A673 (cell line): Measurements from ENCODE around the gene SELENOF. TPM values are rescaled to one million over a fixed set of nuclear protein-coding genes. Genes with fewer than 3 reads are reported as not detected.
A peak's percentile ranks its signal among the peaks of the same experiment; 100 is the strongest.
"Not testable (repeated sequence)": the region's sequence is repeated elsewhere in the genome, so short reads cannot be mapped to it uniquely, and the experiment has no call there.

Source experiments
- BruUV-seq: library from RNA; stranded (reverse); fragments of 400-500 nt; replicated peaks from 2 replicates; lab custom pipeline; 2021; lab: Mats Ljungman, UMichigan
- CTCF ChIA-PET: fragments of 300-600 bp; sonication (Branson Sonifier 250); formaldehyde crosslinking; loops from one replicate; lab custom pipeline; 2022; ENCODE audit warnings: antibody characterized with exemption; lab: Charles Lee
- POLR2A ChIA-PET: fragments of 300-600 bp; sonication (Branson Sonifier 250); formaldehyde crosslinking; loops from one replicate; lab custom pipeline; 2022; ENCODE audit warnings: antibody characterized with exemption; ENCODE audit not compliant: low non-redundant PET; lab: Charles Lee
- DNase-seq: peaks from one replicate; pipeline ENCODE4 v3.0.0-alpha.2; 2015; ENCODE audit warnings: low spot score
- H3K27ac ChIP-seq: fragments of 200-600 bp; sonication (generic); 2 replicates; pipeline ENCODE4 v1.5.1; 2016; ENCODE audit warnings: mixed run types, low read depth, mild to moderate bottlenecking, mixed read lengths, antibody characterized with exemption, low read length; ENCODE audit not compliant: poor library complexity, severe bottlenecking
- H3K27me3 ChIP-seq: fragments of 200-600 bp; sonication (generic); replicated peaks from 2 replicates; pipeline ENCODE4 v1.6.1; 2017; ENCODE audit warnings: mixed run types, low read depth, mild to moderate bottlenecking, mixed read lengths, antibody characterized with exemption, low read length; ENCODE audit not compliant: insufficient read depth, poor library complexity
- H3K36me3 ChIP-seq: fragments of 200-600 bp; sonication (generic); 2 replicates; pipeline ENCODE4 v1.6.1; 2016; ENCODE audit warnings: mixed run types, mild to moderate bottlenecking, mixed read lengths, antibody characterized with exemption, low read length; ENCODE audit not compliant: insufficient read depth, poor library complexity, severe bottlenecking
- H3K4me1 ChIP-seq: fragments of 200-600 bp; sonication (generic); 2 replicates; pipeline ENCODE4 v1.6.1; 2017; ENCODE audit warnings: mixed run types, mild to moderate bottlenecking, mixed read lengths, antibody characterized with exemption, low read length; ENCODE audit not compliant: insufficient read depth, poor library complexity, severe bottlenecking
- H3K4me3 ChIP-seq: fragments of 200-600 bp; sonication (generic); 2 replicates; pipeline ENCODE4 v1.5.1; 2016; ENCODE audit warnings: low read depth, mixed run types, mild to moderate bottlenecking, mixed read lengths, low read length; ENCODE audit not compliant: poor library complexity, severe bottlenecking
- H3K9me3 ChIP-seq: fragments of 200-600 bp; sonication (generic); 2 replicates; pipeline ENCODE4 v1.6.1; 2016; ENCODE audit warnings: mixed run types, low read depth, mild to moderate bottlenecking, mixed read lengths, antibody characterized with exemption, low read length; ENCODE audit not compliant: poor library complexity, severe bottlenecking
- EZH2 ChIP-seq: fragments of 200-600 bp; sonication (generic); IDR thresholded peaks from 2 replicates; pipeline ENCODE4 v1.6.1; 2017; ENCODE audit warnings: borderline replicate concordance, low read depth, mild to moderate bottlenecking, mixed read lengths, antibody characterized with exemption, low read length; ENCODE audit not compliant: poor library complexity, severe bottlenecking
- intact Hi-C: fragments of 100-400 bp; cut with micrococcal nuclease; formaldehyde crosslinking; loops from one replicate; pipeline ENCODE4 v1.10.0; 2022; ENCODE audit not compliant: unreplicated experiment
- total RNA-seq: library from RNA; stranded (reverse); gene quantifications from 2 replicates; pipeline ENCODE4 v1.2.3, GENCODE V29; 2021
- TF ChIP-seq, protein P1 (sequence below): fragments of 300-800, 200-600 bp; sonication (generic); conservative IDR thresholded peaks from 2 replicates; pipeline ENCODE4 v1.5.1; 2017; ENCODE audit warnings: low read depth, mild to moderate bottlenecking, antibody characterized with exemption, low read length, moderate library complexity, mixed read lengths

Gene SELENOF
- total RNA-seq, 1 experiment from 2014 or later: 214 TPM

DNA sequence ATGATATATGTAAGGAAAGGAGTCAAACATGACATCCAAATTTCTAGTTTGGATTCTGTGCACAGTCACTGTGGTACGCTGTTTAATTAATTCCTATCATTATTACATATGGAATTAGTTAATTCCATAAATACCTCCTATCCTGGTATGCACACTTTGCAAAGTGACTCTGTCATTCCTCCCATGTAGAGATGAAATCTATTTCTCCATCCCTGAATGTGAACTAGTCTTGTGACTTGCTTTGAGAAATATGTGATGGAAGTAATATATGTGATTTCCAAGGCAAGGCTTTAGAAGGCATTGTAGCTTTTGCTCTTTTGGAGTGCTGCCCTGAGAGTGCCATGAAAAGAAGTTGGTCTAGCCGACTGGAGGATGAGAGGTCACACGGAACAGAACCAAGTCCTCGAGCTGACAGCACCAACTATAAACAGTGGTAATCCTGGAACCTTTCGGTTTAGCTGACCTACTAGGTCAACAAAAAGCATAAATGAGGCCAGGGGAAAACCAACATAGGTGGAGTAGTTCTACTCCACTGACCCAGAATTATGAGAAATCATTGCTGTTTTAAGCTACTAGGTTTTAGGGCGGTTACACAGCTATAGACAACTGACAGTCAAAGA, 1.5 kb downstream of the SELENOF start:
- BruUV-seq: no TSS peak
- no peak for TF ChIP-seq EZH2
- TF ChIP-seq, protein P1, sequence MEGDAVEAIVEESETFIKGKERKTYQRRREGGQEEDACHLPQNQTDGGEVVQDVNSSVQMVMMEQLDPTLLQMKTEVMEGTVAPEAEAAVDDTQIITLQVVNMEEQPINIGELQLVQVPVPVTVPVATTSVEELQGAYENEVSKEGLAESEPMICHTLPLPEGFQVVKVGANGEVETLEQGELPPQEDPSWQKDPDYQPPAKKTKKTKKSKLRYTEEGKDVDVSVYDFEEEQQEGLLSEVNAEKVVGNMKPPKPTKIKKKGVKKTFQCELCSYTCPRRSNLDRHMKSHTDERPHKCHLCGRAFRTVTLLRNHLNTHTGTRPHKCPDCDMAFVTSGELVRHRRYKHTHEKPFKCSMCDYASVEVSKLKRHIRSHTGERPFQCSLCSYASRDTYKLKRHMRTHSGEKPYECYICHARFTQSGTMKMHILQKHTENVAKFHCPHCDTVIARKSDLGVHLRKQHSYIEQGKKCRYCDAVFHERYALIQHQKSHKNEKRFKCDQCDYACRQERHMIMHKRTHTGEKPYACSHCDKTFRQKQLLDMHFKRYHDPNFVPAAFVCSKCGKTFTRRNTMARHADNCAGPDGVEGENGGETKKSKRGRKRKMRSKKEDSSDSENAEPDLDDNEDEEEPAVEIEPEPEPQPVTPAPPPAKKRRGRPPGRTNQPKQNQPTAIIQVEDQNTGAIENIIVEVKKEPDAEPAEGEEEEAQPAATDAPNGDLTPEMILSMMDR: no peak
- peaks cover 17% of the 10 kb centered on the region for H3K4me1 ChIP-seq
- no peaks in the 10 kb centered on the region for H3K27me3 ChIP-seq
- intact Hi-C loops: no loop called here
- POLR2A ChIA-PET: no interaction called here
- H3K36me3 ChIP-seq: no peaks in the 10 kb centered on the region
- CTCF ChIA-PET: no interaction called here
- no peaks in the 10 kb centered on the region for H3K9me3 ChIP-seq
- no peak overlapping the region for H3K27ac ChIP-seq
- DNase-seq: no peak
- peak overlapping the region; percentile 82 for H3K4me3 ChIP-seq

DNA sequence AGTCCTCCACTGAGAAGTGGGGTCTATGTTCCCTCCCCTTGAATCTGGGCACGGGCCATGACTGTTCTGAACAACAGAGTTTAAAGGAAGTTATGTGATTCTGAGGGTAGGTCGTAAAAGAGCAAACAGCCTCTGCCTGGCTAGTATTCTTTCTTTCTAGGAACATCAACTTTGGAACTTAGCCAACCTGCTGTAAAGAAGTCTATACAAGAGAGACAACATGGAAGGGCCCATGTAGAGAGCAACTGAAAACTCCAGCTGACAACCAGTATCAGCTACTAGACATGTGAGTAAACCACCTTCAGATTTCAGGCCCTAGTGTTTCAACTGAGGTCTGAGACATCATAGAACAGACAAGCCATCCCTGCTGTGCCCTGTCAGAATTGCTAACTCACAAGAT, 7.5 kb downstream of the SELENOF start:
- Histone ChIP-seq H3K9me3 (no peaks in the 10 kb centered on the region), H3K4me1 (peaks cover 12% of the 10 kb centered on the region), H3K27ac (no peak overlapping the region), H3K36me3 (peaks cover 13% of the 10 kb centered on the region), H3K27me3 (no peaks in the 10 kb centered on the region), H3K4me3 (no peak overlapping the region)
- intact Hi-C loops: no loop called here
- no TSS peak for BruUV-seq
- ChIA-PET CTCF (no interaction called here), POLR2A (no interaction called here)
- peak; percentile 52 for DNase-seq
- TF ChIP-seq EZH2: no peak
- TF ChIP-seq, protein P1: no peak

GRCh38 chr1:86905875-86906274, 8.1 kb downstream of the SELENOF start:
- Histone ChIP-seq H3K27me3 (no peaks in the 10 kb centered on the region), H3K36me3 (peaks cover 18% of the 10 kb centered on the region), H3K4me3 (no peak overlapping the region), H3K9me3 (no peaks in the 10 kb centered on the region), H3K4me1 (peaks cover 12% of the 10 kb centered on the region), H3K27ac (no peak overlapping the region)
- no TSS peak for BruUV-seq
- DNase-seq: no peak
- intact Hi-C loops: no loop called here
- ChIA-PET POLR2A (no interaction called here), CTCF (no interaction called here)
- TF ChIP-seq, protein P1: no peak
- TF ChIP-seq EZH2: no peak

- H3K4me1 ChIP-seq, H3K27ac ChIP-seq, CTCF ChIA-PET, intact Hi-C loops, BruUV-seq, POLR2A ChIA-PET, H3K27me3 ChIP-seq, H3K9me3 ChIP-seq, DNase-seq, H3K4me3 ChIP-seq: not testable (repeated sequence)
- peaks cover 21% of the 10 kb centered on the region for H3K36me3 ChIP-seq
Measured at GRCh38 chr1:86899401-86899800, 14.5 kb downstream of the SELENOF start.
